A549 (cell line): ENCODE results near the gene DENND6B. TPM values are rescaled to one million over a fixed set of nuclear protein-coding genes. Genes with fewer than 3 reads are reported as not detected.

Experiments
- ATAC-seq, 2 experiments: fragments of 200-7000 bp in 1 of 2; fragments of >200 bp in 1 of 2; cut with Nextera tagmentation in 1 of 2; cut with Tn5 transposase in 1 of 2; 3 replicates each; pipeline versions ENCODE4 v1.8.0 to v1.9.1; 2018 to 2020; ENCODE audit warnings: mild to moderate bottlenecking in 1 of 2, moderate library complexity in 1 of 2
- CTCF ChIA-PET: fragments of 300-600 bp; sonication (Branson Sonifier 250); formaldehyde crosslinking; extraction: SDS; loops from one replicate; lab custom pipeline; 2021; ENCODE audit warnings: antibody characterized with exemption, inconsistent platforms; lab: Yijun Ruan, JAX
- POLR2A ChIA-PET: fragments of 350-600 bp; formaldehyde crosslinking; extraction: SDS; loops from one replicate; lab custom pipeline; 2021; ENCODE audit warnings: antibody characterized with exemption, inconsistent platforms; lab: Yijun Ruan, JAX
- DNase-seq, 2 experiments: peaks; one replicate each; pipeline versions ENCODE4 v3.0.0 to v3.0.0-alpha.2; 2011 to 2016; ENCODE audit warnings: low read depth in 1 of 2, low spot score in 1 of 2
- FAIRE-seq: peaks from 2 replicates; lab custom pipeline; 2011; peaks lifted over from hg19 to GRCh38; lab: Jason Lieb, UNC
- H3K27ac ChIP-seq, 2 experiments: fragments of >200 bp; sonication (Bioruptor Twin); formaldehyde crosslinking; 3 replicates each; pipeline ENCODE4 v1.5.1; 2016 to 2017
- H3K4me1 ChIP-seq: fragments of >200 bp; sonication (Bioruptor Twin); formaldehyde crosslinking; 3 replicates; pipeline ENCODE4 v1.6.1; 2016
- H3K4me2 ChIP-seq: fragments of >200 bp; sonication (Bioruptor Twin); formaldehyde crosslinking; 3 replicates; pipeline ENCODE4 v1.6.1; 2016
- H3K4me3 ChIP-seq: fragments of >200 bp; sonication (Bioruptor Twin); formaldehyde crosslinking; 3 replicates; pipeline ENCODE4 v1.5.1; 2016
- H3K9me3 ChIP-seq: fragments of >200 bp; sonication (Bioruptor Twin); formaldehyde crosslinking; 3 replicates; pipeline ENCODE4 v1.6.1; 2016
- CBX8 ChIP-seq: fragments of 200-600 bp; sonication (generic); IDR thresholded peaks from 2 replicates; pipeline ENCODE4 v1.6.1; 2016
- CEBPB ChIP-seq, 2 experiments: fragments of >200 bp in 1 of 2; sonication (Bioruptor Twin) in 1 of 2; formaldehyde crosslinking in 1 of 2; IDR thresholded peaks; 2 replicates each; pipeline ENCODE4 v1.6.1; 2012 to 2016
- EHF ChIP-seq: fragments of 250-450 bp; sonication (Bioruptor Pico); IDR thresholded peaks from 2 replicates; pipeline ENCODE4 v1.5.0; 2020; ENCODE audit warnings: mild to moderate bottlenecking
- ESRRA ChIP-seq: fragments of 150-350 bp; IDR thresholded peaks from 2 replicates; pipeline ENCODE4 v1.6.1; 2014; ENCODE audit warnings: mild to moderate bottlenecking, low read length, borderline replicate concordance
- FOSB ChIP-seq: fragments of 250-450 bp; sonication (Bioruptor Pico); IDR thresholded peaks from 2 replicates; pipeline ENCODE4 v1.5.0; 2020; ENCODE audit warnings: mild to moderate bottlenecking, moderate library complexity
- HOXB13 ChIP-seq: fragments of 250-450 bp; sonication (Bioruptor Pico); IDR thresholded peaks from 2 replicates; pipeline ENCODE4 v1.5.0; 2020; ENCODE audit warnings: low read depth, mild to moderate bottlenecking, moderate library complexity
- JUN ChIP-seq, 2 experiments: fragments of >200 bp; sonication (Bioruptor Twin); formaldehyde crosslinking; IDR thresholded peaks; 2 replicates in 1 of 2; 3 replicates in 1 of 2; pipeline ENCODE4 v1.6.1; 2016 to 2017
- JUNB ChIP-seq: fragments of >200 bp; sonication (Bioruptor Twin); formaldehyde crosslinking; IDR thresholded peaks from 2 replicates; pipeline ENCODE4 v1.6.1; 2016
- MAZ ChIP-seq: fragments of 150-350 bp; IDR thresholded peaks from 2 replicates; pipeline ENCODE4 v1.6.1; 2014; ENCODE audit warnings: antibody characterized with exemption, low read depth, low read length, borderline replicate concordance
- MYC ChIP-seq: IDR thresholded peaks from 2 replicates; pipeline ENCODE4 v1.6.1; 2012; ENCODE audit warnings: mild to moderate bottlenecking, inconsistent platforms, low read length, improper control_type of control experiment, borderline replicate concordance
- NFE2L2 ChIP-seq: fragments of 150-350 bp; conservative IDR thresholded peaks from 2 replicates; pipeline ENCODE4 v1.6.1; 2014; ENCODE audit warnings: low read length
- PHF8 ChIP-seq: fragments of 200-600 bp; sonication (generic); IDR thresholded peaks from 2 replicates; pipeline ENCODE4 v1.6.1; 2016; ENCODE audit warnings: low read depth, mild to moderate bottlenecking, antibody characterized with exemption, moderate library complexity, borderline replicate concordance
- POLR2A ChIP-seq: IDR thresholded peaks from 2 replicates; pipeline ENCODE4 v1.6.1; 2012; ENCODE audit warnings: mild to moderate bottlenecking, low read length
- RAD21 ChIP-seq, 2 experiments: fragments of >200 bp in 1 of 2; sonication (Bioruptor Twin) in 1 of 2; formaldehyde crosslinking in 1 of 2; IDR thresholded peaks in 1 of 2; conservative IDR thresholded peaks in 1 of 2; 2 replicates in 1 of 2; 3 replicates in 1 of 2; pipeline ENCODE4 v1.6.1; 2012 to 2018; ENCODE audit warnings: inconsistent platforms in 1 of 2
- RARB ChIP-seq: fragments of 250-450 bp; sonication (Bioruptor Pico); IDR thresholded peaks from 2 replicates; pipeline ENCODE4 v1.8.0; 2021; ENCODE audit warnings: mild to moderate bottlenecking, moderate library complexity
- RFX5 ChIP-seq: fragments of 450-650 bp; IDR thresholded peaks from 2 replicates; pipeline ENCODE4 v1.7.1; 2014; ENCODE audit warnings: antibody characterized with exemption, mild to moderate bottlenecking, moderate library complexity
- SMC3 ChIP-seq: fragments of >200 bp; sonication (Bioruptor Twin); formaldehyde crosslinking; IDR thresholded peaks from 3 replicates; pipeline ENCODE4 v1.6.1; 2018; ENCODE audit warnings: inconsistent platforms
- SREBF2 ChIP-seq: fragments of 450-650 bp; IDR thresholded peaks from 2 replicates; pipeline ENCODE4 v1.6.1; 2014; ENCODE audit warnings: mild to moderate bottlenecking, moderate library complexity
- ZNF302 ChIP-seq: fragments of 250-450 bp; sonication (Bioruptor Pico); IDR thresholded peaks from 2 replicates; pipeline ENCODE4 v1.9.0; 2021; ENCODE audit warnings: inconsistent platforms, mild to moderate bottlenecking, moderate library complexity
- WGBS: methylation state at CpG from one replicate; pipeline ENCODE4 v1.1.6; 2017; ENCODE audit errors: missing lambda C conversion rate; 5-methylcytosine and 5-hydroxymethylcytosine counted together
- polyA plus RNA-seq, 4 experiments: library from polyadenylated mRNA; depleted of rRNA in 3 of 4; stranded (reverse); fragments of >200 nt; fragmentation: RNase III in 1 of 4; extraction: RNeasy Plus Mini Kit Qiagen cat#74134 plus additional on column Dnase treatment in 1 of 4; gene quantifications; 2 replicates in 3 of 4; 3 replicates in 1 of 4; pipeline ENCODE4 v1.2.3, GENCODE V29; 2011 to 2017
- TF ChIP-seq, protein P1 (sequence below): IDR thresholded peaks from 2 replicates; pipeline ENCODE4 v1.6.1; 2012; ENCODE audit warnings: low read depth, borderline replicate concordance
- TF ChIP-seq, protein P2 (sequence below): IDR thresholded peaks from 2 replicates; pipeline ENCODE4 v1.6.1; 2012
- TF ChIP-seq, protein P3 (sequence below): fragments of >200 bp; sonication (Bioruptor Twin); formaldehyde crosslinking; IDR thresholded peaks from 3 replicates; pipeline ENCODE4 v1.5.1; 2016

The DENND6B gene
- polyA plus RNA-seq, 2 of the 4 experiments (the other 2 are of a cell fraction): 1.6 to 1.9 TPM

GRCh38 chr22:50315289-50316113 is 11.3 kb downstream of the DENND6B start:
- Histone ChIP-seq H3K4me2 (no peak overlapping the region), H3K4me3 (no peak overlapping the region), H3K9me3 (no peaks in the 10 kb centered on the region), H3K27ac (no peak overlapping the region), H3K4me1 (0 out of 3 replicates have a peak, but pooled peaks cover 3% of the 10 kb centered on the region)
- no peak for FAIRE-seq
- POLR2A ChIA-PET: no interaction called here
- TF ChIP-seq JUN (IDR thresholded peaks at IDR 0.05): no peak
- TF ChIP-seq FOSB: no peak
- TF ChIP-seq RARB (CRISPR knock-in tag): no peak
- TF ChIP-seq, protein P1, sequence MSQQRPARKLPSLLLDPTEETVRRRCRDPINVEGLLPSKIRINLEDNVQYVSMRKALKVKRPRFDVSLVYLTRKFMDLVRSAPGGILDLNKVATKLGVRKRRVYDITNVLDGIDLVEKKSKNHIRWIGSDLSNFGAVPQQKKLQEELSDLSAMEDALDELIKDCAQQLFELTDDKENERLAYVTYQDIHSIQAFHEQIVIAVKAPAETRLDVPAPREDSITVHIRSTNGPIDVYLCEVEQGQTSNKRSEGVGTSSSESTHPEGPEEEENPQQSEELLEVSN: no peak
- no peak for TF ChIP-seq PHF8
- TF ChIP-seq MYC: no peak
- no peak for TF ChIP-seq SMC3
- TF ChIP-seq EHF (CRISPR knock-in tag): no peak
- TF ChIP-seq, protein P2, sequence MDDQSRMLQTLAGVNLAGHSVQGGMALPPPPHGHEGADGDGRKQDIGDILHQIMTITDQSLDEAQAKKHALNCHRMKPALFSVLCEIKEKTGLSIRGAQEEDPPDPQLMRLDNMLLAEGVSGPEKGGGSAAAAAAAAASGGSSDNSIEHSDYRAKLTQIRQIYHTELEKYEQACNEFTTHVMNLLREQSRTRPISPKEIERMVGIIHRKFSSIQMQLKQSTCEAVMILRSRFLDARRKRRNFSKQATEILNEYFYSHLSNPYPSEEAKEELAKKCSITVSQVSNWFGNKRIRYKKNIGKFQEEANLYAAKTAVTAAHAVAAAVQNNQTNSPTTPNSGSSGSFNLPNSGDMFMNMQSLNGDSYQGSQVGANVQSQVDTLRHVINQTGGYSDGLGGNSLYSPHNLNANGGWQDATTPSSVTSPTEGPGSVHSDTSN: no peak
- no peak for TF ChIP-seq HOXB13 (CRISPR knock-in tag)
- no peak for TF ChIP-seq NFE2L2
- TF ChIP-seq, protein P3, sequence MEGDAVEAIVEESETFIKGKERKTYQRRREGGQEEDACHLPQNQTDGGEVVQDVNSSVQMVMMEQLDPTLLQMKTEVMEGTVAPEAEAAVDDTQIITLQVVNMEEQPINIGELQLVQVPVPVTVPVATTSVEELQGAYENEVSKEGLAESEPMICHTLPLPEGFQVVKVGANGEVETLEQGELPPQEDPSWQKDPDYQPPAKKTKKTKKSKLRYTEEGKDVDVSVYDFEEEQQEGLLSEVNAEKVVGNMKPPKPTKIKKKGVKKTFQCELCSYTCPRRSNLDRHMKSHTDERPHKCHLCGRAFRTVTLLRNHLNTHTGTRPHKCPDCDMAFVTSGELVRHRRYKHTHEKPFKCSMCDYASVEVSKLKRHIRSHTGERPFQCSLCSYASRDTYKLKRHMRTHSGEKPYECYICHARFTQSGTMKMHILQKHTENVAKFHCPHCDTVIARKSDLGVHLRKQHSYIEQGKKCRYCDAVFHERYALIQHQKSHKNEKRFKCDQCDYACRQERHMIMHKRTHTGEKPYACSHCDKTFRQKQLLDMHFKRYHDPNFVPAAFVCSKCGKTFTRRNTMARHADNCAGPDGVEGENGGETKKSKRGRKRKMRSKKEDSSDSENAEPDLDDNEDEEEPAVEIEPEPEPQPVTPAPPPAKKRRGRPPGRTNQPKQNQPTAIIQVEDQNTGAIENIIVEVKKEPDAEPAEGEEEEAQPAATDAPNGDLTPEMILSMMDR: no peak
- no peak for TF ChIP-seq SREBF2
- TF ChIP-seq CEBPB (IDR thresholded peaks at IDR 0.05): no peak
- no peak for TF ChIP-seq MAZ
- no peak for TF ChIP-seq ESRRA
- CTCF ChIA-PET: interaction anchor here (0.7 to 3.2 kb wide), 7 partner anchors 8 to 63 kb away, joined by 3 to 19 read pairs (median 3); partner anchors contain the start of gene DENND6B
- DNase-seq: no peak
- WGBS: 87% methylated on average over 8 of the region's 18 CpGs
- ATAC-seq: no peak

GRCh38 chr22:50314455-50315288 is 12.1 kb downstream of the DENND6B start:
- ATAC-seq (peak in 1 of 2 experiments; percentile 72; a peak in 3 of 6 replicates), DNase-seq (no peak), FAIRE-seq (no peak)
- H3K9me3 ChIP-seq: no peaks in the 10 kb centered on the region
- POLR2A ChIA-PET: no interaction called here
- no peak overlapping the region for H3K27ac ChIP-seq
- 68% methylated on average over 18 of the region's 33 CpGs for WGBS
- 0 out of 3 replicates have a peak, but pooled peaks cover 3% of the 10 kb centered on the region for H3K4me1 ChIP-seq
- H3K4me3 ChIP-seq: no peak overlapping the region
- H3K4me2 ChIP-seq: no peak overlapping the region
- no peak for TF ChIP-seq EHF (CRISPR knock-in tag)
- TF ChIP-seq FOSB: no peak
- no peak for TF ChIP-seq RFX5
- TF ChIP-seq CBX8: no peak
- no peak for TF ChIP-seq JUNB
- TF ChIP-seq RAD21 (conservative IDR thresholded peaks at IDR 0.05 in 1 of 2, IDR thresholded peaks at IDR 0.05 in 1 of 2): no peak
- TF ChIP-seq ZNF302 (CRISPR knock-in tag): no peak
- TF ChIP-seq POLR2A: no peak
- CTCF ChIA-PET: interaction anchor here (1.3 to 3.2 kb wide), 5 partner anchors 9 to 26 kb away, joined by 3 to 19 read pairs (median 4); partner anchors contain the start of gene DENND6B
